GM21528 (cell line): ENCODE data around the gene NOVA1.

Experiments used
- ATAC-seq: cut with Tn5 transposase; IDR thresholded peaks from one replicate; pipeline ENCODE4 v1.9.1; 2021; ENCODE audit warnings: mild to moderate bottlenecking, moderate library complexity; ENCODE audit not compliant: unreplicated experiment, low FRiP score

The NOVA1 gene

DNA sequence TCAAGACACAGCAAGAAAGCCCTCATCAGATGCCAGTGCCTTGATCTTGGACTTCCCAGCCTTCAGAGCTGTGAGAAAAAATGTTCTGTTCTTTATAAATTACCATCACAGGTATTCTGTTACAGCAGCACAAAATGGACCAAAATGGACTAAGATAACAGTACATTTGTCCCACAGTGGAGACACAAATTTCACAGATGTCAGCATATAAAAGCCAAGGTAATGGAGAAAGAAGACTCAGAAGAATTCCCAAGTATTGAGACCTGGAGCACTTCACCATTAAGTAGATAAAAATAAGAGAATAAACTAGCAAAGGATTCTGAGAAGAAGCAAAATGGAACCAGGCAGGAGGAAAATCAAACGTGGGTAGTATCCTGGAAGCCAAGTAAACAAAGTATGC, 131.0 kb downstream of the NOVA1 start:
- no peak for ATAC-seq

DNA sequence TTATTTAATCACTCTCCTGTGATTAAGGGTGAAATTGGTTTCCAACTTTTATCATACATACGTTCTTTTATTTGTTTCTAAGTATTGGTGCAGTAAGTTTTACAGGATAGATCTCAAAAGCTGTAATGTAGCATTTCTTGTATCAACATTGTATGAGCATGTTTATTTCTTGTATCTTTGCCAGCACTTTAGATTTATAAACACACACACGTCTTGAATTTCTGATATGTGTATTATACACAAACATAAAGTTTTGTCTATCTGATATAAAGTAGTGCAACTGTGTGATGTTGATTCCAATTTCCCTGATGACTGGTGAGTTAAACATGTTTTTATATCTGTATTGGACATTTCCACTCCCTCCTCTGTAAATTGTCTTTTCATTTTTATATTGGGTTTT, 134.7 kb downstream of the NOVA1 start:
- no peak for ATAC-seq

DNA sequence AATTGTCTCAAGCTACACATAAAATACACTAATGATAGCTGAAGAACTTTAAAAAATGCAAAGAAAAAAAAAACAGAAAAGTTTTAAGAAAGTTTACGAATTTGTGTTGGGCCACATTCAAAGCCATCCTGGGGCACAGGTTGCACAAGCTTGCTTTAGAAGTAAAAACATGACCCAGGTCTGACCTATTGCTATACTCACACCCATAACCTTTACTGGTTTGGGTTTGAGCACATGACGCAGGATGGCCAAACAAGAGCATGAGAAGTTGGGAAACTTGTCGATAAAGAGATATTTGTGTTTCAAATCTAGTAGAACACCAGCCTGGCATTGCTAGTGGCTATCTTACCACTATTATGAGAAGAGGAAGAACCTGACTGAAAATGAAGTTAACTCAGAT, 143.7 kb downstream of the NOVA1 start:
- no peak for ATAC-seq

DNA sequence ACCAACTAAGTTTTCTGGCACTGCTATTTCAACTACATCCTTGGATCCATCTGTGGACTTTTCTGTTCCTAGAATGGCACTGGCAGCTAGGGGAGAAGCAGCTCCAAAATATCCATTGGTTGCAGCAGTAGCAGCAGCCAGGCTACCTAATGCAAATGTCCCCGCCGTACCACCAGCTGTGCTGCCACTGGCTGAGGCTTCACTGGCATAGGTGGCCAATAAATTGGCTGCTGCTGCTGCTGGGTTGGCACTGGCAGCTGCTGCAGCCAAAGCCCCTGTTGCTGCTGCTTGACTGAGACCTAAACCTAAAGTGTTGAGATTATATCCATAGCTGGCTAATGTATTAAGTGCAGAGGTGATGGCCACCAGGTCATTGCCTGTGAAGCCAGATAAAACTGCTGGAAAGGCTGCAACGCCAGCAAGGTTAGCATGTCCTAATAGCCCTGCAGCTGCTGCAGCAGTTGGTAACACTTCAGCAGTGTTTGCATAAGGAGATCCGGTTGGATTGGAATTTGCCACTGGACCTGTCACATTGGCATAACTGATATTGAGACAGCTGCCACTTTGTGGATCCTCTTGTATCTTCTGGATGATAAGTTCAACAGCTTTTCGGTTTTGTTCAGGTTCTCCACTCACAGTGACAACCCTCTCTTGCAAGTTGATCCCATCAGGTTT, 149.5 kb downstream of the NOVA1 start:
- ATAC-seq, result no peak

DNA sequence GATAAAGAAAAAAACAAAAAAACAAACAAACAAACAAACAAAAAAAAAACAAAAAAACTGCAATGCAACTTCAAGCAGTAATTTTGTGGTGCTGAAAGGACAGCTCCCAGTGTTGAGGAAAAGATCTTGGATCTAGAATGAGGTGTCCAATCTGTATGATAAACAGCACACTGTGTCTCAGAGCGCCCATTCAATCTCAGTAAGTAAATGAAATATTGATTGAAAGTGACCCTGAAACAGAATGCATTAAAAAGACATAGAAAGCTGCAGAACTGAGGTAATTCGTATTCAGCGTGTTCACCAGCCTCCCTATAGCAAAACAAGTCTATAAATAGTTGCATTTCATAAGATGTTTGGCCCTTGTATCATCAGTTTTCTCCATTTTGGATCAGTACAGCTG, 153.0 kb downstream of the NOVA1 start:
- ATAC-seq, result no peak

DNA sequence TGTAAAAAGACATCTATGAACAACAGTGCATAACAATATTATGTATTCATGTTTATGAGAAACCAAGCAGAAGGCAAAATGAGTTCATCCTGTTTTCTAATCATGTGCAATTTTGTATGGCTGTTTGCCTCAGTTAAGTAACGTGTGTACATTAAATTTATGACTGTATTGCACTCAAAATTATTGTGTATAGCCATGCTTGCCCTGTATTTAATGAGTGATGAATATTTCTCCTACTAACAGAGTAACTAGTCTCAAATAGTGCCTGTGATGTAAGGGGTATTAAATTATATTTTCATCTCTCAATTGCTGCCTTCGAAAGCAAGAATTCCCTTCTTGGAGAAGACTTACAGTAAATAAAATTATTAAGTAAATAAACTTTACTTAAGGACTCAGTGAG, 154.2 kb downstream of the NOVA1 start:
- no peak for ATAC-seq

DNA sequence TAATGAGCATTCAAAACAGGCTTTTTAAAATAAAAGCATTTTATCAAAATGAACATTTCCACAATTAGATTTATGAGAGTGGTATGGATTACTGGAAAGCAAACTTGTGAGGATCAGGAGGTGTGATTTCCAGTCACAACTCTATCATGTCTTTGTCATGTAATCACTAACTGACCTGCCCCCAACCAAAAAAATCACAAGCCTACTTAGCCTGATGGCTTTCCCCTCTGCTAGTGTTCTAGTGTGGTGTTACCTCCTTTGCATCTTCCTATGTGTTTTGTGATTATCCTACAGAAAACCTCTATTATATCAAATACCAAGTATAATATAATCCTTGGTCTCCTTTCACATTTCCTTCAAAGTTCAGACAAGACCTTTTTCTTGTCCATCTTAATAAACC, 168.6 kb downstream of the NOVA1 start:
- no peak for ATAC-seq

DNA sequence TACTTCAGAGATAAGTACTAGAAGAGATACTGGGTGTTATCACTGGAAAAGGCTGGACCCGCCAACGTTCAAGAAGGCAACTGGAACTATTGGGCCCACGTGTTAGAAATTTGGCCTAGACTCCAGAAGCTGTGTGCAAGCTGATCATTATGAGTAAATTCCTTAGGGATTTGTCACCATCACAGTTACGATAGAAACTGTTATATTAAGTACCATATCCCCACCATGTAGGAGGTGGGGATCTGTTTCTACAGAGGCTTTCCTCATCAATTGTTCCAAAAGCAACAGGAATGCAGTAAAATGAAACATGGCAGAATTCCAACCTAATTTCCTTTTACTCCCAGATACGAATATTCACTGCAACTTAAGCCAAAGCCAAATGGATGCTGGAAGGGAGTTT, 170.7 kb downstream of the NOVA1 start:
- no peak for ATAC-seq

DNA sequence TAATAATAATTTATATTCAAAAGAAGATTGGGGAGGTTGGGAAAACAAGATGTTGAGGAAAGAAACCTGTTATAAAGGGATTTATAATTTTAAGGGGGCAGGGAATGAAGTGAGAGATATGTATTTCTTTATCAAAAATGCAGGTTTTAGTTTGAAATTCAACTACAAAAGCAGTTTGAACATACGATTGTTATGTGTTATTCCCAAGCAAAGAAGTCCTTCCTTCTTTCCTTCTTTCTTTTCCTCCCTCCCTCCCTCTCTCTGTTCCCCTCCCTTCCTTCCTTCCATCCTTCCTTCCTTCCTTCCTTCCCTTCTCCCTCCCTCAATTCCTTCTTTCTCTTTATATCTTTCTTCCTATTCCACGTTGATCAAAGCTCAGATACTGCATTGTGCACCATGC, 173.3 kb downstream of the NOVA1 start:
- no peak for ATAC-seq

DNA sequence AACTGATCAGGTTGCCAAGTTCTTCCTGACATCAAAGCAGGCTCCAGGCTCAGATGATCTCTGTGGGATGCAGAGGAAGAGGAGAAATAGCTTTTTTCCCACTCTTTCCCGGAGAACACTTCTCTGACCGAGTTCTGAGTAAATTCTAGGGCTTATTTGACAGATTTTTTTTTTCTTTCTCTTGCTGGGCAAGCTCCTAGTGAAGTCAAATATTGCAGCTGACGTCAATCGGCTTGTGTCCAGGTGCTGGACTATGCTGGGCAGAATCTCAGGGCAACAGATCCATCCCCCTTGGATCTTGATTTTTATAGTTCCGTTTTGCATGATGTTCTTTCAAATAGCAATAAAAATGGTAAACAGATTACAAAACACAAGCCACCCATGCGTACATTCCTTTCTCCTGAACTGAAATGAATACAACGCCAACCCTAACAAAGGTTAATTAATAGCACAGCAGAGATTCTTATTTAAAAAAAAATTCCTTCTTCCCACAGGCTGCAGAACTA, 182.2 kb downstream of the NOVA1 start:
- no peak for ATAC-seq

DNA sequence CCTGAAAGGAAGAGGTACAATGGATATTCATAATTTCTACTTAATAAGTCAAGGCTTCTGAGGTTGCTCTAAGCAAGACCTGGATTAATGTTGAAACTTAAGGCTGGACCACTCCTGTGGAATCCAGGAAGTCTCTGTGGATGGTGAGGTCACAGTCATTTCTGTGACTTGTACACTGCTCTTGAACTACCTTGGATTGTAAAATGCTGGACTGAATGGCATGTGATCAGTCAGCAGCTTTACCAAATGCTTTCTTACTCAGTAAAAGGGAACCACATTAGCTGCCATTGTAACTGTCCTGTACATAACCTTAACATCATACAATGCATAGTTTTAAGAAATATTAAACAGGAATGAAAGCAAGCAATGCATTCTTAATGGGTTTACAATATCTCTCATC, 182.9 kb downstream of the NOVA1 start:
- no peak for ATAC-seq

DNA sequence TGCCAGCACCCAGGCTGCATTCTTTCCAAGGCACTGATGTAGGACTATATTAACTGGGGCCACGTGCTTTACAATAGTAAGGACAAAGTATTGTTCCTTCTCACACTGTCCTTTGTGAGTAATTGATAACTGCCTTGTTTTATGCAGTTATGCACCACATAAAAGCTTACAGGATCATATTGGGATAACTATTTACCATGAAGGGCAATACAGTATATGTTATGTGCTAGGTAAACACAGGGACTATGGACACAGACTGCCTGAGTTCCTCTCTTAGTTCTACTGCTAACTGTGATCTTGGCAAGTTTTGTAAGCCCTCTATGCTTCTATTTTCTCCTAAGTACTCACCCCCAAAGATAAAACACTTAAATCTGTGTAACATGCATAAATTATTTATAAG, 183.7 kb downstream of the NOVA1 start:
- ATAC-seq, result no peak

DNA sequence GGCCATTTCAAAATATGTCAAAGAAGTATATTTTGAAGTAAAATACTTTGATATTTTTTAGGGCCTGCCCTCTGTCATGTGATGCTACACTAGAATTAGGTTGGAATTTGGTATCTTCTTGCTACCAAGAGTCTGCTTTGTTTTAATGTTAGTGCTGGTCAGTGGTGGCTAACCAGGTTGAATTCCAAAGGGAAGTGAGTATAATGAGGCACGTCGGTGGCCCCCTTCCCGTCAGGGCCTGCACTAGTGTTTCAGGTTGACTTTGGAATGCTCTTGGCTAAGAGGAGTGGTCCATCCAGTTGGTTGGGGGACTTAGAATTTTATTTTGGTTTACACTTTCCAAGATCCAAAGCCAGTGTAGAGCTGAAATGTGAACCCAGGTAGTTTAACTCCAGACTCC, 185.4 kb downstream of the NOVA1 start:
- no peak for ATAC-seq

DNA sequence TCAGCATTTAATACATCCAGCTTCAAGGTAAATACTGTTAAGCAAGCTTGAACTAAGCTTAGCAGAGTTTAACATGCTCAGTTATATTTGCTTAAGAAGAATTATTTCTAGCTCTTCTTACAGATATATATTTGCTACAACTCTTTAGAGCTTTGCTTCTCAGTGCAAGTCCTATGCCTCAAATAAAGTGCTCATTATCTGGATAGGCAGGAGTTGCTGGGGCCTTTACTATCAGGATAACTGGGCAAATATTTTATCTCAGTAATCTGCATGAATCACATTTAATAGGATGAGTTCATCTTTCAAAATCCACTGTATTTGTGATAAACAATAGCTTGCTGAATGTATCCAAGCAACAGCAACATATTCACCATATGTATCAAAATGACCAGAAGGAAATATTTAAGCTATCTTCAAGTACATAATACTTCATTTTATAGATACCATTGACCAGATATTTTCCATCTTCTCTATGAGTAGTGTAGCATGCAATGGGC, 187.6 kb downstream of the NOVA1 start:
- no peak for ATAC-seq

DNA sequence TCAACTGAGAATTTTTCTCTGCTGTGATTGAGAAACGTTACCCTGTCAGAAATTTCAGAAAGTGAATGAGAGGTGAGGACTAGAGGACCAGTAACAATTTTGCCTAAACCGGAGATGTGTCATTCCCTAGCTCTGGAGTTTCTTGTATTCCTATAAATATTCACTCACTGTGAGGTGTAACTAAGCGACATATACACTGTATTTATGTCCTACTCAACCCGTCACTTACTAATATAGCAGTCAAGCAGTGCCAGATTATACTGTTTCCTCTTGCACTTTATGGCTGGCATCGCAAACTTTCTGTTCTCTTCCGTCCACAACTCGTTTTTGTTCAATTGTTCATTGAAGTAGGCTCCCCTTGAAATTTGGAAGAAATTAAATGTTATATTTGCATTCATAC, 192.9 kb downstream of the NOVA1 start:
- no peak for ATAC-seq

DNA sequence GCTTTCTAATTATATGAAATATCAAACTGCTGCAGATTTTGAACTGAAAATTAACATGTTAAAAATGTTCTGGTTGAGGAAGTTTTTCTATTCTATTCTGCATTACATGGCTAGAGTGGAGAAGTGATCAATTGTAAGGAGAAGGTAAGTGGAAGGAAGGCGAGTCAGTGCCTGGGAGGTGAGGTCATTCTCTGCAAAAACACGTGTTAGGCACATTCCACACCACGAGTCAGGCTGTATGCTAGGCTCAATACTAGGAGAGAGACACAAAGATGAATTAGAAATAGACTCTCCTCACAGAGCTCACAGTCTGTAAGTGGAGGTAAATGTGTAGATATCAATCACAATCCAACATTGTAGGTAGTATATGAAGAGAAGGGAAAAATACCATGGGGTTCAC, 194.1 kb downstream of the NOVA1 start:
- ATAC-seq, result no peak

DNA sequence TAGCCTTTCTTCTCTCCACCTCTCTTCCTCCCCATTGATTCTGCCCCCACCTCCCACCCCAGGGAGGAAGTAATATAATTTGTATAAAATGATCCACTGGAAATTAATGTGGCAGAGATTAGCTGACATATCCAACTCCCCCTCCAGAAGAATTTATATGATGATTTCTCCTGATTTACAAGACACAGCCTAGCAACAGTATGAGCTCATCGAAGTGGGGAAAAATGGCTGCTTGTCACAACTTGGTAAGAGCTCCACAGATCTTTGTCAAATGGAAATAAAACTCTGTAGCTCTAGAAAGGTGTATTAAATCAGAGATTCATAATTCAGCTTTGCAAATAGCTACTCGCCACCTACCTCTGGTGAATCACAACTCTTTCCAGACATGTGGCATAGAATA, 195.7 kb downstream of the NOVA1 start:
- no peak for ATAC-seq

DNA sequence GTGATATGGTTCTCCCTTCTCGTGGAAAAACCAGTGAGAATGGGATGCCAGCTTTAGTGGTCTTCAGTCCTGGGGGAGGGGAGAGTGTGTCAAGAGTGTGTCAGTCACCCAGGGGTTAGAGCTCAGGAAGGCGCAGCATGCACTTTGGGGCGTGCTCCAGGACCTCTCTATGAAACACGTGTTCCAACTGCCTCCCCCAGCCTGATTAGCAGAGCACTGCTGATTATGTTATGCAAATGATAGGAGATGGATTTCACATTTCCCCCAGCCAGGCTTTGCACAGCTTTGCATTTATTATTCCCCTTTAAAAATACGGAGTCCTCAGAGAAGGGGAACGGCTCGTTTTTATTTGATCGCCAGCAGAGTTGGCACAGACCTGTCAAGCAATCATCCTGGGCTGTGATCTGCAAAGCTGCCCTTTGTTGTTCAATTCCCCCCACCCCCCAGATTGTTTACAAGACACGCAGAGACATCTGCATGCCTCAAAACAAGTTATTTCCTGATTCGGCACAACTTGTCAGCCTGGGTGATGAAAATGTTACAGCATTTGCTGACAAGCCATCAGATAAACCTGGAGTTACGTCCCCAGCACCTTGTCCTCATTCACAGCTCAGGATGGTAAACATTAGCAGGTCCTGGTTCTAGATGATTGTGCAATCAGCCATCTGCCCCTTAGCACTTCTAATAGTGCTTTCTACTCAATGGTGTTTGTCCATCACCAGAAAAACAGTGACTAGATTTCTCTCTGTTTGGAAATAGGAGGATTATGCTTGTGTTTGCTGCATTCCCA, 196.5 kb downstream of the NOVA1 start:
- ATAC-seq, result no peak

DNA sequence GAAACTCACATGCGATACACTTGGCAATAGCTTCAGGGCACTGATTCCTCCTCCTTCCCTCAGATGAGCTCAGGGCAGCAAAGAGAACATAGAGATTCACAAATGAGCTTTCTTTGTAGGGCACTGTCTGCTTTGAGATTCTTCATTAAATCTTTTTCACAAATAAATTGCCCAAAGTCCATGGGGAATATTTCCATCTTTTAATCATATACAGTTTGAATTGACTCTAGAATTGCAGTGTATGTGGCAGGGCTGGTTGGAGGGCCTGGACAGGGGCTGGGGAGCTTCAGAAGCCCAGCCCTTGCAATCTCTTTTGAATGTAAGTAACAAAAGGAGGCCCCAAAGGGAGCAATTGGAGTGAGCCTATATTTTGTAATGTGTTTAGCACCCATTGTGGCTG, 197.5 kb downstream of the NOVA1 start:
- no peak for ATAC-seq

DNA sequence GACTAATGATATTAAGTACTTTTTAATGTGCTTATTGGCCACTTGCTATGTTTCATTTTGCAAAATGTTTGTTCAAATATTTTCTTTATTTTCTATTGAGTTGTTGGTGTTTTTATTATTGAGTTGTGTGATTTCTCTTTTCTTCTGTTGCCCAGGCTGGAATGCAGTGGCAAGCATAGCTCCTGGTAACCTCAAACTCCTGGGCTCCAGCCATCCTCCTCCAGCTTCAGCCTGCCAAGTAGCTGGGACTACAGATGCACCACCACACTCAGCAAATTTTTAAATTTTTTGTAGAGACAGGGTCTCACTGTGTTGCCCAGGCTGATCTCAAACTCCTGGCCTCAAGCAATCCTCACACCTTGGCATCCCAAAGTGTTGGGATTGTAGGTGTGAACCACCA, 199.2 kb downstream of the NOVA1 start:
- no peak for ATAC-seq
